Dendritic cell treated with granulocyte-macrophage colony-stimulating factor and Interleukin-4, amounts not matched to agents 40 ng/mL and 50 ng/mL, for 4 days (primary cell): Measurements from ENCODE around the gene FAM20A.
"Not testable (repeated sequence)": the region's sequence is repeated elsewhere in the genome, so short reads cannot be mapped to it uniquely, and the experiment has no call there.

ENCODE experiments used
- H3K27ac Mint-ChIP-seq: one replicate; pipeline ENCODE4 v1.8.0; 2022; ENCODE audit warnings: mild to moderate bottlenecking, mixed read lengths
- H3K27me3 Mint-ChIP-seq: one replicate; pipeline ENCODE4 v1.8.0; 2022; ENCODE audit warnings: mild to moderate bottlenecking, mixed read lengths
- H3K36me3 Mint-ChIP-seq: one replicate; pipeline ENCODE4 v1.8.0; 2022; ENCODE audit warnings: low read depth, mixed read lengths
- H3K4me1 Mint-ChIP-seq: one replicate; pipeline ENCODE4 v1.8.0; 2022; ENCODE audit warnings: low read depth, mixed read lengths
- H3K4me3 Mint-ChIP-seq: one replicate; pipeline ENCODE4 v1.8.0; 2022; ENCODE audit warnings: mild to moderate bottlenecking, moderate library complexity, mixed read lengths
- H3K9me3 Mint-ChIP-seq: one replicate; pipeline ENCODE4 v1.8.0; 2022; ENCODE audit warnings: mixed read lengths
- intact Hi-C: fragments of 100-400 bp; cut with micrococcal nuclease; formaldehyde crosslinking; loops from one replicate; pipeline ENCODE4 v1.15.0; 2022

Gene FAM20A

DNA sequence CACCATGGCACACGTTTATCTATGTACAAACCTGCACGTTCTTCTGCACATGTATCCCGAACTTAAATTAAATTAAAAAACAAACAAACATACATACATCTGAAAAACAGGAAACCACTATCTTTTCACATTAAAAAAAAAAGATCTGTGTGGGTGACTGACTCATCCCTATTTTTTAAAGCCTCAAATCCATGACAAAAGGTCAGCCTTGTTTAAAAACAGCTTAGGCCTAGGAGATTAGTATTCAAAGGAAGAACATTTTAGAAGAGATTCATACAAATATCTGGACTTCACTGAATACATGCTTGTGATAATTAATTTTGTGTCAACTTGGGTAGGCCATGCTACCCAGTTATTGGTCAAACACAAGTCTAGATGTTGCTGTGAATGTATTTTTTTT lies 93.6 kb downstream of the FAM20A start:
- intact Hi-C loops, result no loop called here
- H3K27me3 Mint-ChIP-seq, result no peaks in the 10 kb centered on the region
- H3K4me1 Mint-ChIP-seq, result peaks cover 64% of the 10 kb centered on the region
- peak overlapping the region; percentile 60 for H3K27ac Mint-ChIP-seq
- no peak overlapping the region for H3K4me3 Mint-ChIP-seq
- no peaks in the 10 kb centered on the region for H3K9me3 Mint-ChIP-seq
- peaks cover 9% of the 10 kb centered on the region for H3K36me3 Mint-ChIP-seq

DNA sequence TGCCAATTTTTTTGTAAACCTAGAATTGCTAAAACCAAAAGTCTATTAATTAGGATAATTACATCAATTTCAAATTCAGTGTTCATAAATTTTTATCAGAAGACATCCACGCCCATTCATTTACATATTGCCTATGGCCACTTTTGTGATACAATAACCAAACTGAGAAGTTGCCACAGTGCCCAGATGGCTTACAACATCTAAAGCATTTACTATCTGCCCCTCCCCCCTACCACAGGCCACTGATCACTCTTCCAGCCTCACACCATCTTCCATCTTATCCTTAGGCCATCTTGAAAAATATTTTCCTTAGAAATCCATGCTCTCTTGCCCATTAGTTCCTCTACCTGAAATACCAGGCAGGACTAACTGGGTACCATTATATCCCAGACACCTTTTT lies 95.2 kb downstream of the FAM20A start:
- no peaks in the 10 kb centered on the region for H3K36me3 Mint-ChIP-seq
- intact Hi-C loops, result no loop called here

DNA sequence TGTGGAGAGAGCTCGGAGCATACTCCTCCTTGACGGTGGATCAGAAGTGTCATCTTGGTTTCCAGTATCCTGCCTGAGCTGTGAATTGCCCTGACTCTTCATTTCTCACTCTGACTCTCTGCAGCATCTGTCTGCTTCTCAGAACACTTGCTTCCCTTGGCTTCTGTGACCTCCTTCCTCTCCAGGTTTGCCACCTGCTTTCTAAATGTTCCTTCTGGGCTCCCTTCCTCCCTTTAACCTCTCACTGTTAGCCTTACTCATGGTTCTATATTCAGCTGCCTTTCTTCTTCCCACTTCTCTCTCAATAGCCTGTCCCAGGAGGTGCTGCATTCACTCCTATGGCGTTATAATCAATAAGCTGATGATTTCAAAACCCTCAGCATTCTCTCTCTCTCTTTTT lies 100.1 kb downstream of the FAM20A start:
- H3K4me1 Mint-ChIP-seq, result peaks cover 57% of the 10 kb centered on the region
- H3K9me3 Mint-ChIP-seq, result no peaks in the 10 kb centered on the region
- no peaks in the 10 kb centered on the region for H3K27me3 Mint-ChIP-seq
- H3K27ac Mint-ChIP-seq, result peak overlapping the region; percentile 35
- no peak overlapping the region for H3K4me3 Mint-ChIP-seq
- H3K36me3 Mint-ChIP-seq, result no peaks in the 10 kb centered on the region
- intact Hi-C loops, result no loop called here

More for the DNA sequence above, 95.2 kb downstream of the FAM20A start:
- Mint-ChIP-seq H3K4me3 (no peak overlapping the region), H3K27ac (peak overlapping the region; percentile 9), H3K4me1 (peaks cover 65% of the 10 kb centered on the region), H3K27me3 (no peaks in the 10 kb centered on the region), H3K9me3 (no peaks in the 10 kb centered on the region)

DNA sequence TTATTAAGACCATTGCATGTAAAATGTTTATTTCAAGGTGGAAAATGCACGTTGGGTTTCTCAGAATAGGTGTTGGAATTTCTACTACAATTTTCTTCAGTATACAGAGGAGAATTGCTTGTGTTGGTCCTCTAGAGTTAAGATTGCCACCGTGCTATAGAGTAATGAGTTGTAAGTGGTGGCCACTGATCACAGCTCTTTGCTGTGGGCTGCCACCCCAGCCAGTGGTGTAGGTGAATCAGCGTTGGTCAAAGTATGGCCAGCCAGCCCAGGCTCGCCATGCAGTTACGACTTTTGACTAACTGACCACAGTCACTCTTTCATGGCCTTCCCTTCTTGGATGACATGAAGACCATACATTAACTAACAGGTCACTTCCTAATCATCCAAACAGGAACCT lies 101.6 kb downstream of the FAM20A start:
- Mint-ChIP-seq H3K27ac (peak overlapping the region; percentile 94), H3K9me3 (no peaks in the 10 kb centered on the region)

DNA sequence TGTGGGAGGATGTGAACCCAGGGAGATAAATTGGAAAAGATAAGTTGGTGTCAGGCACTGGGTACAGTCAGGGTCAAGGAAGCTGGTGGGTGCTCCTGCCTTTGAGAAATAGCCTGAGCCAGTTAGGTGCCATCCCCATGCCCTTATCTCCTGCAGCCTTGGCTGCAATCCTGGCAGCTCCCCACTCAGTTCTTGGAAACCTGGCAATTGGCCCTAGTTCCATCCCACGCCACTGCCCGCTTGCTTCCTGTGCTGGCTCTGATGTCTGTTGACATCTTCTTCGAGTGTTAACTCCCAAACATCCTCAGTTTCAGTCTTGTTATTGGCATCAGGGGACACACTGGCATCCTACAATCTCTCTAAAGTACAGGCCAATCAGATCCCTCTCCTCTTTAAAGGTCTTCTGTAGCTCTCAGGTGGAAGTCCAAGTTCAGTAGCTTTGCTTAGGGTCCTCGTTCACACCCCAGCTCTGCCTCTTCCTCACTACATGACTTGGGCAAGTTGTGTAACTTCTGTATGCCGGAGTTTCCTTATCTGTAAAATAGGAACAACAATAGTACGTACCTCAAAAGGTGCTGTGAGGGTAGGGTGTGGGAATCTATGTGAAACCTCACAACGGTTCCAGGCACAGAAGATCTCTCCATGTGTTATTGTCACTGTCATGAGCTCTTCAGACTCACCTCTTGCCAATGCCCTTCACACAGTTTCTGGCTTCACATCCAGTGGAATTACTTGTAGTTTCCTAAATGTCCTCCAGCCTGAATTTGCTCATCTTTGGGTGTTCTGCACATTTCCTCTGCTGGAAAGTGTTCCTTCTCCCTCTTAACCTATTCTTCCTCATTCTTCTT lies 102.5 kb downstream of the FAM20A start:
- Mint-ChIP-seq H3K27ac (peak overlapping the region; percentile 94), H3K4me1 (peaks cover 67% of the 10 kb centered on the region), H3K4me3 (peak overlapping the region; percentile 69), H3K9me3 (no peaks in the 10 kb centered on the region), H3K36me3 (no peaks in the 10 kb centered on the region), H3K27me3 (no peaks in the 10 kb centered on the region)
- intact Hi-C loops, result loop anchor here (2.0 kb wide), 1 partner anchor 14 kb away; the partner anchor contains the start of gene PRKAR1A

More for the DNA sequence above, 101.6 kb downstream of the FAM20A start:
- H3K36me3 Mint-ChIP-seq, result no peaks in the 10 kb centered on the region
- no peaks in the 10 kb centered on the region for H3K27me3 Mint-ChIP-seq
- peaks cover 62% of the 10 kb centered on the region for H3K4me1 Mint-ChIP-seq
- H3K4me3 Mint-ChIP-seq, result no peak overlapping the region
- intact Hi-C loops, result loop anchor here (2.0 kb wide), 1 partner anchor 13 kb away; the partner anchor contains the start of gene PRKAR1A

DNA sequence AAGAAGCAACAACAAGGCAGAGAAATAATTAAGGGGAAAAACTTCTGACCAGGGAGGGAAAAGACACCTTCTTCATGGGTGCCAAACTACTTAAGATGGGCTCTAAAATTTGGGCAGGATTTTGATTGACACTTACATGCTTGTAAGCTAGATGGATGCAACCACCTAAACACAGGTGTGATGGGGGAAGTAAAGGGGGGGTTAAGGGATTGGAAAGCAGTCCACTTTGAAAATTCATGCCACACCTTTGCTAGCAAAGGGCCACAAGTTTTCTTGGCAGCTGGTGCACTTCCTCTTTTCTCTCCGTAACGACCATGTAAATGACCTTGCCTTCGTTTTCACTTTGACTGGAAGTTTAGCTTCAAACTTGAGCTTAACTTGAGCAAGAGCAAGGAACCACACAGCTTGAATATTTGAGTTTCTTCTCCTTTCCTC lies 103.3 kb downstream of the FAM20A start:
- Mint-ChIP-seq H3K9me3 (no peaks in the 10 kb centered on the region), H3K4me3 (peak overlapping the region; percentile 69), H3K36me3 (no peaks in the 10 kb centered on the region), H3K27ac (peak overlapping the region; percentile 94), H3K4me1 (peaks cover 75% of the 10 kb centered on the region), H3K27me3 (no peaks in the 10 kb centered on the region)
- intact Hi-C loops, result loop anchor here (2.0 kb wide), 1 partner anchor 15 kb away; the partner anchor contains the start of gene PRKAR1A

DNA sequence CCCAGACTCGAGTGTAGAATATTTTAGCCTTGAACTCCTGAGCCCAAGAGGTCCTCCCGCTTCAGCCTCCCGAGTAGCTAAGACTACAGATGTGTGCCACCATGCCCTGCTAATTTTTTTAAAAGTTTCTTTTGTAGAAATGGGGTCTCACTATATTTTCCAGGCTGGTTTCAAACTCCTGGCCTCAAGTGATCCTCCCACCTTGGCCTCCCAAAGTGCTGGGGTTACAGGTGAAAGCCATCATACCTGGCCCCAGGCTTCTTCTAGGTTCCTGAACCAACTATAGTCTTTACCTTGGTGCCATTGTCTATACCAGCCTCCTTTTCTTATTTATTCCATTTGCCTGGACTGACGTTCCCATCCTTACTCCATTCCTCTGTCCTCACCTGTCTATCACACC lies 106.1 kb downstream of the FAM20A start:
- peak overlapping the region; percentile 85 for H3K27ac Mint-ChIP-seq
- H3K9me3 Mint-ChIP-seq, result no peaks in the 10 kb centered on the region
- H3K4me1 Mint-ChIP-seq, result peaks cover 80% of the 10 kb centered on the region
- intact Hi-C loops, result no loop called here
- no peaks in the 10 kb centered on the region for H3K36me3 Mint-ChIP-seq
- H3K27me3 Mint-ChIP-seq, result no peaks in the 10 kb centered on the region
- H3K4me3 Mint-ChIP-seq, result no peak overlapping the region

DNA sequence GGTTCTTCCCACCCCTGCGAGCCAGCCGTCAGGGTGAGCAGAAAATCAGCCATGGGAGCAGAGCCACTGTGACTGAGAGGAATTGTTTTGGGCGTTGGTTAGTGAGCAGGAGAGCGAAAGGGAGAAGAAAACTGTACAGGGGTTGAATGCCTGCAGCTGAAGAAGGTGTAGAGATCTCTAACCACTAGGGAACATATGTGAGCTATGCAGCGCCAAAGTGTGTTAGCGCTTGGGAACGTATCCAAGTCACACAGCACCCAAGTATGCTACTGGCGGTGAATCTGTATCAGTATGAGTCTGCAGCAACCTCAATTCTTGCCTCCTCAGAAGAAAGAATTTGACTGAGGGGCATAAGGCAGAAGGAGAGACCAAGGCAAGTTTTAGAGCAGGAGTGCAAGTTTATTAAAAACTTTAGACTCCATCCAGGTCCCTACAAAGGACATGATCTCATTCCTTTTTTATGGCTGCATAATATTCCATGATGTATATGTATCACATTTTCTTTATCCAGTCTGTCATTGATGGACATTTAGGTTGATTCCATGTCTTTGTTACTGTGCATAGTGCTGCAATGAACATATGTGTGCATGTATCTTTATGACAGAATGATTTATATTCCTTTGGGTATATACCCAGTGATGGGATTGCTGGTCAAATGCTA lies 108.6 kb downstream of the FAM20A start:
- H3K36me3 Mint-ChIP-seq, intact Hi-C loops, H3K27me3 Mint-ChIP-seq, H3K9me3 Mint-ChIP-seq: not testable (repeated sequence)
- H3K4me1 Mint-ChIP-seq, result peaks cover 73% of the 10 kb centered on the region
- peak overlapping the region; percentile 95 for H3K27ac Mint-ChIP-seq
- peak overlapping the region; percentile 51 for H3K4me3 Mint-ChIP-seq

DNA sequence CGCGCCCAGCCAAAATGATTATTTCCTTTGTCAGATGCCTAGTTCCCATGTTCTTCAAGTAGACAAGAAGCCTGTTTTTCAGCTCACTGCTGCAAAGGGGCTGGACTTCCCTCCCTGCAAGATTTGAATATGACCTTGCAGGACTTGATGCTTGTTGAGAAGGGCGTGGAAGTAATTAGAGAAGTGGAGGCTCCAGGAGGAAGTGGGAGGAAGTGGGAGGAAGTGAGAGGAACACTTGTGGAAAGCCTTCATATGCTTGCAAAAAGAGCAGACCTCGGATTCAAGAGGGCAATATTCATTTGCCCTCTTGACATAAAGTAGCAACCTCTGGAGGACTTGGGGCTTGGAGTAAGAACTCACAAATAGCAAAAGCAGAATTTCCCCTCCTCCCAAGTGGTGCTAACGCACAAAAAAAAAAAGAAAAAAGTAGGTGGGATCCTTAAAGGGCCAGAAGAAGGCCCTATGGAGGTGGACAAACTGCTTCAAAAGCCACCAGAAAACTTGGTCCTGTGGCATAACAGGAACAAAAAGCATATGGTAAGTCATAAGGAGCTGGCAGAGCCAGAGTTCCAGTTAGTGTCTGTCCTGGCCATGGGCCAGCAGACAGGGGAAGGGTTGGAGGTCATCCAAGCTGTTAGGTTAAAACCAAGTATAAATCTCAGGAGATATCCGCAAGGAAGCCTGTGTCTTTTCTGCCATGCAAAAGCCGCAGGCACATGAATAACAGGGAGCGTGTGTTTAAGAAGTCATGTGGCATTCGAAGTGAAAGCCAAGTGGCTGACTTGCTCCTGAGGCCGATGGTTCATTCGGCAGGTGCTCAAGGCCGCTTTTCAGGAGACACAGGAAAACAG lies 109.6 kb downstream of the FAM20A start:
- intact Hi-C loops, result loop anchor here (2.0 kb wide), 1 partner anchor 21 kb away; the partner anchor contains the start of gene PRKAR1A
- Mint-ChIP-seq H3K4me1 (peaks cover 78% of the 10 kb centered on the region), H3K27me3 (no peaks in the 10 kb centered on the region), H3K27ac (peak overlapping the region; percentile 95), H3K4me3 (peak overlapping the region; percentile 51), H3K9me3 (no peaks in the 10 kb centered on the region), H3K36me3 (no peaks in the 10 kb centered on the region)

DNA sequence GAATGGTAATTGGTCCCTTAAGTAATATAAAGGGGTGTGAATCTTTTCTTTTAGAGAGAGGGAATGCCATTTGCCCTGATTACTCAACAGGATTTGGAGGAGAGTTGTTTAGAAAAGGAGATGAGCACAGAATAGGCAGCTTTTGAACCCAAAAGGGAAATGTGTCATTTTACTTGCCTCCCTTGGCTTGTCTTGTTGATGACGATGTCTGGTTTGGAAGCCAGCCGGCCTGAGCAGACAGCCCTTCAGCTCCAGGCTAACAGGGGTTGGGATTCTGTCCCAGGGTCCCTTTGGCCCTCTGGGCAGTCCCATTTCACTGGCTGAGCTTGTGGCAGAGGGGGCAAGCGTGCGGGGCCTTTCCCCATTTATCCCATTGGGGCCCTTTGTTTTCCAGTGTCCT lies 111.2 kb downstream of the FAM20A start:
- Mint-ChIP-seq H3K4me3 (no peak overlapping the region), H3K36me3 (no peaks in the 10 kb centered on the region), H3K27ac (peak overlapping the region; percentile 95), H3K4me1 (peaks cover 81% of the 10 kb centered on the region), H3K9me3 (no peaks in the 10 kb centered on the region), H3K27me3 (no peaks in the 10 kb centered on the region)
- intact Hi-C loops, result loop anchor here (2.0 kb wide), 1 partner anchor 23 kb away; the partner anchor contains the start of gene PRKAR1A
